GM12892 (cell line): ENCODE data around the gene DPP6.

Experiments
- POLR2A ChIP-seq: IDR thresholded peaks from 2 replicates; pipeline ENCODE4 v1.6.1; 2011; ENCODE audit warnings: low read depth, low read length, control low read depth
- POLR2AphosphoS5 ChIP-seq: IDR thresholded peaks from 2 replicates; pipeline ENCODE4 v1.6.1; 2011; ENCODE audit warnings: low read depth, low read length, control low read depth
- TAF1 ChIP-seq: IDR thresholded peaks from 2 replicates; pipeline ENCODE4 v1.6.1; 2011; ENCODE audit warnings: low read depth, mild to moderate bottlenecking, control low read depth, low read length, borderline replicate concordance

GRCh38 chr7:154575497-154575896 is 523.3 kb downstream of the DPP6 start:
- TF ChIP-seq POLR2A (no peak), TAF1 (no peak), POLR2AphosphoS5 (no peak)
